SK-N-SH treated with all-trans-retinoic acid at 6 μM for 48 hours (cell line): ENCODE data around the gene ADIPOR1.

ENCODE experiments used
- OSR1 ChIP-seq: fragments of 250-450 bp; sonication (Bioruptor Pico); IDR thresholded peaks from 2 replicates; pipeline ENCODE4 v1.8.0; 2022; ENCODE audit warnings: moderate library complexity, mild to moderate bottlenecking, inconsistent platforms
- TF ChIP-seq, protein P1 (sequence below): fragments of 250-450 bp; sonication (Bioruptor Pico); IDR thresholded peaks from 2 replicates; pipeline ENCODE4 v1.8.0; 2020; ENCODE audit warnings: mild to moderate bottlenecking, moderate library complexity, borderline replicate concordance
- TF ChIP-seq, protein P2 (sequence below): fragments of 250-450 bp; sonication (Bioruptor Pico); IDR thresholded peaks from 2 replicates; pipeline ENCODE4 v1.5.1; 2020; ENCODE audit warnings: low read depth, mild to moderate bottlenecking, moderate library complexity

DNA sequence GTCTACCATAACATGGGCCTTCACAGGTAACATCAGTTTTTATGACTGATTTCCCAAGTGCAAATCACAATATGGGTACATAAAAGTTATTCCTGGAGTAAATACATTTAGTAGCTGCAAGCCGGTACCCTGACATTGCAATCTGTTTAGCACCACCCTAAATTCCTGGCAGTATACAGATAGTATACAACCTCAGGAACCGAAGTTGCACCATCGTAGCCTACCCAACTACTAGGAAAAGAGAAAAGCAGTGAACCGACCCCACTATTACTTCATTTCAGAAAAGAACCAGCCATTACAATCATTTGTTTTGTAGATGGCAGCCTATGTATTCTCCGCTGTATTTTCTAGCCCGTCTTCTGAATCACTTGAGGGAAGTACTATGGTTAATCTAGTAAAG, 1.1 kb downstream of the ADIPOR1 start:
- no peak for TF ChIP-seq OSR1 (CRISPR knock-in tag)
- TF ChIP-seq, protein P1, sequence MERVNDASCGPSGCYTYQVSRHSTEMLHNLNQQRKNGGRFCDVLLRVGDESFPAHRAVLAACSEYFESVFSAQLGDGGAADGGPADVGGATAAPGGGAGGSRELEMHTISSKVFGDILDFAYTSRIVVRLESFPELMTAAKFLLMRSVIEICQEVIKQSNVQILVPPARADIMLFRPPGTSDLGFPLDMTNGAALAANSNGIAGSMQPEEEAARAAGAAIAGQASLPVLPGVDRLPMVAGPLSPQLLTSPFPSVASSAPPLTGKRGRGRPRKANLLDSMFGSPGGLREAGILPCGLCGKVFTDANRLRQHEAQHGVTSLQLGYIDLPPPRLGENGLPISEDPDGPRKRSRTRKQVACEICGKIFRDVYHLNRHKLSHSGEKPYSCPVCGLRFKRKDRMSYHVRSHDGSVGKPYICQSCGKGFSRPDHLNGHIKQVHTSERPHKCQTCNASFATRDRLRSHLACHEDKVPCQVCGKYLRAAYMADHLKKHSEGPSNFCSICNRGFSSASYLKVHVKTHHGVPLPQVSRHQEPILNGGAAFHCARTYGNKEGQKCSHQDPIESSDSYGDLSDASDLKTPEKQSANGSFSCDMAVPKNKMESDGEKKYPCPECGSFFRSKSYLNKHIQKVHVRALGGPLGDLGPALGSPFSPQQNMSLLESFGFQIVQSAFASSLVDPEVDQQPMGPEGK (CRISPR knock-in tag) = no peak
- TF ChIP-seq, protein P2, sequence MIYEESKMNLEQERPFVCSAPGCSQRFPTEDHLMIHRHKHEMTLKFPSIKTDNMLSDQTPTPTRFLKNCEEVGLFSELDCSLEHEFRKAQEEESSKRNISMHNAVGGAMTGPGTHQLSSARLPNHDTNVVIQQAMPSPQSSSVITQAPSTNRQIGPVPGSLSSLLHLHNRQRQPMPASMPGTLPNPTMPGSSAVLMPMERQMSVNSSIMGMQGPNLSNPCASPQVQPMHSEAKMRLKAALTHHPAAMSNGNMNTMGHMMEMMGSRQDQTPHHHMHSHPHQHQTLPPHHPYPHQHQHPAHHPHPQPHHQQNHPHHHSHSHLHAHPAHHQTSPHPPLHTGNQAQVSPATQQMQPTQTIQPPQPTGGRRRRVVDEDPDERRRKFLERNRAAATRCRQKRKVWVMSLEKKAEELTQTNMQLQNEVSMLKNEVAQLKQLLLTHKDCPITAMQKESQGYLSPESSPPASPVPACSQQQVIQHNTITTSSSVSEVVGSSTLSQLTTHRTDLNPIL = no peak
